ENCODE results near the gene MAL.

The MAL gene

GRCh38 chr2:95050385-95051300 is 25.1 kb downstream of the MAL start:
- no peak overlapping the region for H3K27ac ChIP-seq (ENCODE audit: poor library complexity, severe bottlenecking)
- DNase-seq (ENCODE audit: low spot score), result no peak
- no peaks in the 10 kb centered on the region for H3K27me3 ChIP-seq (ENCODE audit: insufficient read depth, poor library complexity, severe bottlenecking)
- ATAC-seq (ENCODE audit: low read depth), result no peak
- H3K4me1 ChIP-seq (ENCODE audit: insufficient read depth, poor library complexity, severe bottlenecking), result peaks cover 4% of the 10 kb centered on the region
- no peak for TF ChIP-seq CTCF (IDR thresholded peaks at IDR 0.05; ENCODE audit: poor library complexity, severe bottlenecking)
- no peaks in the 10 kb centered on the region for H3K9me3 ChIP-seq (ENCODE audit: severe bottlenecking)
- no peaks in the 10 kb centered on the region for H3K36me3 ChIP-seq (ENCODE audit: low read depth)
- no peak overlapping the region for H3K4me3 ChIP-seq (ENCODE audit: severe bottlenecking)

GRCh38 chr2:95051626-95052025 is 26.1 kb downstream of the MAL start:
- Histone ChIP-seq H3K4me1 (ENCODE audit: insufficient read depth, poor library complexity, severe bottlenecking) (peaks cover 4% of the 10 kb centered on the region), H3K27me3 (ENCODE audit: insufficient read depth, poor library complexity, severe bottlenecking) (no peaks in the 10 kb centered on the region), H3K4me3 (ENCODE audit: severe bottlenecking) (no peak overlapping the region), H3K9me3 (ENCODE audit: severe bottlenecking) (no peaks in the 10 kb centered on the region), H3K27ac (ENCODE audit: poor library complexity, severe bottlenecking) (no peak overlapping the region), H3K36me3 (ENCODE audit: low read depth) (no peaks in the 10 kb centered on the region)
- ATAC-seq (ENCODE audit: low read depth) (no peak), DNase-seq (ENCODE audit: low spot score) (no peak)
- no peak for TF ChIP-seq CTCF (IDR thresholded peaks at IDR 0.05; ENCODE audit: poor library complexity, severe bottlenecking)

DNA sequence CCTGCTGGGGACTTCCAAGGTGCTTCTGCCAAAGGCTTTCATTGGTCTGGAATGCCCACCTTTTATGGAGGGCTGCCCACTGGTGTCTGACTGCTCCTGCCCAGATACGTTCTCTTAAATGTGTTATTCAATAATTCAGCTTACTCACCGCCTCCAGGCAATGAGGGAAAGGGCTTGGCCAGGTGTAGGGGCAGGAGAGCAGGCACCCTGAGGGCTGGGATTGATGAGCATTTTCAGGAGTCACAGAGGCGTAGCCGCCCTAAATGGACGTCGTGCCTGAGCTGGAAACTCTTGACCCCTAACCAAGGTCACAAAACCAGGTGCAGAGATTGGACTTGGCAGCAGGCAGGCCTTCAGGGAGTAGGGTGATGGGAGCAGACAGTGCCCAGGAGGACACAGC is 26.8 kb downstream of the MAL start:
- H3K27ac ChIP-seq (ENCODE audit: poor library complexity, severe bottlenecking), result no peak overlapping the region
- TF ChIP-seq CTCF (IDR thresholded peaks at IDR 0.05; ENCODE audit: poor library complexity, severe bottlenecking), result no peak
- no peaks in the 10 kb centered on the region for H3K36me3 ChIP-seq (ENCODE audit: low read depth)
- H3K4me3 ChIP-seq (ENCODE audit: severe bottlenecking), result no peak overlapping the region
- peaks cover 4% of the 10 kb centered on the region for H3K4me1 ChIP-seq (ENCODE audit: insufficient read depth, poor library complexity, severe bottlenecking)
- DNase-seq (ENCODE audit: low spot score) (no peak), ATAC-seq (ENCODE audit: low read depth) (peak; percentile 78)
- H3K27me3 ChIP-seq (ENCODE audit: insufficient read depth, poor library complexity, severe bottlenecking), result no peaks in the 10 kb centered on the region
- no peaks in the 10 kb centered on the region for H3K9me3 ChIP-seq (ENCODE audit: severe bottlenecking)

DNA sequence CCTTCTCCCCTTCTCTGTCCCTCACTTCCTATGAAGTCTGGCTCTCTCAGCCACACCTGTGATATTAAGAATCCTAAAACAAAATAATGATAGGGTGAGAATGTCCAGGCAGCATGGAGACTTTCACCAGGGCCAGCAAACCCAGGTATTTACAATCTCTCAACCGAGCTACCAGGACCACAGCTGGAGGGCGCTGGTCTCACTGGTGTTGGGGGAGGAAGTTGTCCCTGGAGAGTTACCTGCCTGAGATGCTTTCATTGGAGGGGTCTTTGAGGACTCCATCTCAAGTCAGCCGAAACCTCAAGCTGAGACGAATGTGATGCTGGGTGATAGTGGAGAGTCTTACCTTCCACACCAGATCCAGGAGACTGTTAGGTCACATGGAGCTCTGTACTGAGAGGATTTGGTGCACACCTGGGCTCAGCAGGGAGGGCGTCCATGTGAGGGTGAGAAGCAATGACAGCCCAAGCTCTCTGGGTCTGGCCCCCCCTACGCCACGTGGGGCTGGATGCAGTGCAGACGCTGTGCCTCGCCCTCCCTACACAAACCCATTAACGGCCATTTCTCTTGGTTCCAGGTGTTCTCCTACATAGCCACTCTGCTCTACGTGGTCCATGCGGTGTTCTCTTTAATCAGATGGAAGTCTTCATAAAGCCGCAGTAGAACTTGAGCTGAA is 27.4 kb downstream of the MAL start:
- H3K9me3 ChIP-seq (ENCODE audit: severe bottlenecking), result no peaks in the 10 kb centered on the region
- DNase-seq (ENCODE audit: low spot score) (peak; percentile 12), ATAC-seq (ENCODE audit: low read depth) (no peak)
- TF ChIP-seq CTCF (IDR thresholded peaks at IDR 0.05; ENCODE audit: poor library complexity, severe bottlenecking), result no peak
- no peaks in the 10 kb centered on the region for H3K27me3 ChIP-seq (ENCODE audit: insufficient read depth, poor library complexity, severe bottlenecking)
- no peak overlapping the region for H3K4me3 ChIP-seq (ENCODE audit: severe bottlenecking)
- H3K4me1 ChIP-seq (ENCODE audit: insufficient read depth, poor library complexity, severe bottlenecking), result peaks cover 4% of the 10 kb centered on the region
- H3K36me3 ChIP-seq (ENCODE audit: low read depth), result no peaks in the 10 kb centered on the region
- no peak overlapping the region for H3K27ac ChIP-seq (ENCODE audit: poor library complexity, severe bottlenecking)

All from RWPE2 (cell line).